Measurements from ENCODE around the gene AGMO. TPM values are rescaled to one million over a fixed set of nuclear protein-coding genes. Genes with fewer than 3 reads are reported as not detected.
A peak's percentile ranks its signal among the peaks of the same experiment; 100 is the strongest.

Gene AGMO
- total RNA-seq, 1 donor from 2014 or later = 0.36 TPM

GRCh38 chr7:15580604-15581351 lies 19.0 kb upstream of the AGMO start:
- no peak for TF ChIP-seq CTCF (IDR thresholded peaks at IDR 0.05; ENCODE audit: borderline replicate concordance)
- H3K27me3 ChIP-seq (ENCODE audit: low read depth) = no peaks in the 10 kb centered on the region
- no peak for DNase-seq
- no peaks in the 10 kb centered on the region for H3K36me3 ChIP-seq
- H3K4me1 ChIP-seq = peaks cover 10% of the 10 kb centered on the region
- intact Hi-C loops (cut with micrococcal nuclease) = no loop called here
- H3K4me3 ChIP-seq = no peak overlapping the region
- peaks cover 17% of the 10 kb centered on the region for H3K9me3 ChIP-seq (replicated peaks)
- peak overlapping the region; percentile 21 for H3K27ac ChIP-seq (replicated peaks)

- Histone ChIP-seq H3K27me3 (ENCODE audit: low read depth) (no peaks in the 10 kb centered on the region), H3K9me3 (replicated peaks) (no peaks in the 10 kb centered on the region), H3K4me3 (no peak overlapping the region), H3K27ac (replicated peaks) (no peak overlapping the region), H3K36me3 (no peaks in the 10 kb centered on the region), H3K4me1 (peaks cover 10% of the 10 kb centered on the region)
- intact Hi-C loops (cut with micrococcal nuclease) = no loop called here
- no peak for DNase-seq
- TF ChIP-seq CTCF (IDR thresholded peaks at IDR 0.05; ENCODE audit: borderline replicate concordance) = no peak
These were observed 15.8 kb upstream of the AGMO start for GRCh38 chr7:15577600-15577999.

- Histone ChIP-seq H3K4me3 (no peak overlapping the region), H3K36me3 (no peaks in the 10 kb centered on the region), H3K27me3 (ENCODE audit: low read depth) (no peaks in the 10 kb centered on the region), H3K4me1 (no peaks in the 10 kb centered on the region), H3K27ac (replicated peaks) (no peak overlapping the region), H3K9me3 (replicated peaks) (no peaks in the 10 kb centered on the region)
- no peak for DNase-seq
- intact Hi-C loops (cut with micrococcal nuclease) = no loop called here
- TF ChIP-seq CTCF (IDR thresholded peaks at IDR 0.05; ENCODE audit: borderline replicate concordance) = no peak
These were observed 9.6 kb upstream of the AGMO start for GRCh38 chr7:15571301-15571878.

GRCh38 chr7:15567652-15568051 lies 5.8 kb upstream of the AGMO start:
- H3K9me3 ChIP-seq (replicated peaks) = peaks cover 5% of the 10 kb centered on the region
- H3K4me3 ChIP-seq = no peak overlapping the region
- H3K36me3 ChIP-seq = no peaks in the 10 kb centered on the region
- no peak for DNase-seq
- intact Hi-C loops (cut with micrococcal nuclease) = no loop called here
- no peaks in the 10 kb centered on the region for H3K27me3 ChIP-seq (ENCODE audit: low read depth)
- H3K27ac ChIP-seq (replicated peaks) = no peak overlapping the region
- TF ChIP-seq CTCF (IDR thresholded peaks at IDR 0.05; ENCODE audit: borderline replicate concordance) = no peak
- no peaks in the 10 kb centered on the region for H3K4me1 ChIP-seq

- Histone ChIP-seq H3K27me3 (ENCODE audit: low read depth) (no peaks in the 10 kb centered on the region), H3K4me1 (no peaks in the 10 kb centered on the region)
- intact Hi-C loops (cut with micrococcal nuclease) = no loop called here
These were observed 5.2 kb upstream of the AGMO start for GRCh38 chr7:15567036-15567435.

More at GRCh38 chr7:15567036-15567435, 5.2 kb upstream of the AGMO start:
- Histone ChIP-seq H3K36me3 (no peaks in the 10 kb centered on the region), H3K27ac (replicated peaks) (no peak overlapping the region), H3K4me3 (no peak overlapping the region), H3K9me3 (replicated peaks) (peaks cover 5% of the 10 kb centered on the region)
- no peak for TF ChIP-seq CTCF (IDR thresholded peaks at IDR 0.05; ENCODE audit: borderline replicate concordance)
- DNase-seq = no peak

Data from left ventricle myocardium inferior (tissue), 1 donor.